Stimulated activated naive CD4-positive, alpha-beta T cell (primary cell): ENCODE results near the gene ABCF3.

Source experiments
- DNase-seq, 6 experiments: peaks; one replicate each; lab custom pipeline; 2025; lab: John Stamatoyannopoulos, UW

Gene ABCF3

DNA sequence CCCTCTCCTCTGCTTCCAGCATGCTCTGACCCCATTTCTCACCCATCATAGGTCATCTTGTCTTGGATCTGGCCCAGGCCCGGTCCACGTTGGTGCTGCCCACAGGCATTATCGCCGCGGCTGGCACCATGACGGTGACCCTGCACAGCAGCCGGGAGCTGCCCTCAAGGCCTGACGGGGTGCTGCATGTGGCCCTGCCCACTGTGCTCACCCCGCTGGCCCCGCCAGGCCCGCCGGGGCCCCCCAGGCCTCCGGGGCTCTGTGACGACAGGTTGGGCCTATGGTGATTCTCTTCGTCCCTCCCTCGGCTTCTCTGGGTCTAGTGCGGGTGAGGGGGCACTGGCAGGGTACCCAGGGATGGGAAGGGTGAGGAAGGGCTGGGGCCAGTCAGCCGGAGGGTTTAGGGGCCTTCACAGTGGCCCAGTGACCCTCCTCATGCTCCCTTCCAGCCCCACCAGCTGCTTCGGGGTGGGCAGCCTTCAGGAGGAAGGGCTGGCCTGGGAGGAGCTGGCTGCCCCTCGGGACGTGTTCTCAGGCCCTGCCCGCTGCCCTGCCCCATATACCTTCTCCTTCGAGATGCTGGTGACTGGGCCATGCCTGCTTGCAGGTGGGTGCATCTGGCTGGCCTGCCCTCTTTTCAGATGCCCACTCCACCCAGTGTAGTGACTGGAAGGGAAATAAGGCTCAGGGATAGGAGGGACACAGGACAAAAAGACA lies 47.3 kb downstream of the ABCF3 start:
- no peak for DNase-seq

DNA sequence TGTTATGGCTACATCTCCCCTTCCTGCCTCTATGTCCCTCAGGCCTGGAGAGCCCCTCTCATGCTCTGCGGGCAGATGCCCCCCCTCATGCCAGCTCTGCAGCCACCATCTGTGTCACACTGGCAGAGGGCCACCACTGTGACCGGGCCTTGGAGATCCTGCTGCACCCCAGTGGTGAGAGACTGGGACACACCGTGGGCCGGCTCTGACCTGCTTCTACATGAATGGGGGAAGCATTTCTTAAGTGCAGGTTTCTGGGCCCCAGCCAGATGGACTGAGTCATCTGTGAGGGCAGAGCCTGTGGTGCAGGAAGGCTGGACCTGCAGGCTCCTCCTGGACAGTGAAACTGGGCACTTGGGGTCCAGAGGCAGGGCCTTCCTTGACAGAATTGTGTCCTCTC lies 48.2 kb downstream of the ABCF3 start:
- DNase-seq, result no peak

DNA sequence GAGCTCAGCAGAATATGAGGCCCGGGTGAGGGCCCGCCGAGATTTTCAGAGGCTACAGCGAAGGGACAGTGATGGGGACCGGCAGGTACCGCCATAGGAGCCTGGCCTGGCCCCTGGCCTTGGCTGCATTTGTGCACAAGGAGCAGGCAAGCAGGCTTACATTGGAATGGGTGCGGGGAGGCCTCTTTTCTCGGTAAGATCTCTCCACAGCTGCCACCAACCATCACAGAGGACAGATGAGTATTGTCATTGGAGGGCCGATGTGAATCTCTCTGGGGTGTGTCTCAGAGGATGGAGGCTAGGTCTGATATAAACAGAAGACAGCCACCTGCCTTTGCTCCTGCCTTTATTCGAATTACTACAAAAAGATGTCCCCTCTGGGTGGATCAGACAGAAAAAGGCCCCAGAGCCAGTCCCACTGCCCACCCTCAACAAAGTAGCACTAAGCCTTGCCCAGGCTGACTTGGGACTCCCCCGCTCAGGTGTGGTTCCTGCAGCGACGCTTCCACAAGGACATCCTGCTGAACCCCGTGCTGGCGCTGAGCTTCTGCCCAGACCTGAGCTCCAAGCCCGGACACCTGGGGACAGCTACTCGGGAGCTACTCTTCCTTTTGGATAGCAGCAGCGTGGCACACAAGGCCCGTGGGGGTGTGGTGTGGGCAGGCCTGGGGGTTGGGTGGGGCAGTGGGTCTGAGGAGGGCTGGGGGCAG lies 48.8 kb downstream of the ABCF3 start:
- DNase-seq, result no peak

DNA sequence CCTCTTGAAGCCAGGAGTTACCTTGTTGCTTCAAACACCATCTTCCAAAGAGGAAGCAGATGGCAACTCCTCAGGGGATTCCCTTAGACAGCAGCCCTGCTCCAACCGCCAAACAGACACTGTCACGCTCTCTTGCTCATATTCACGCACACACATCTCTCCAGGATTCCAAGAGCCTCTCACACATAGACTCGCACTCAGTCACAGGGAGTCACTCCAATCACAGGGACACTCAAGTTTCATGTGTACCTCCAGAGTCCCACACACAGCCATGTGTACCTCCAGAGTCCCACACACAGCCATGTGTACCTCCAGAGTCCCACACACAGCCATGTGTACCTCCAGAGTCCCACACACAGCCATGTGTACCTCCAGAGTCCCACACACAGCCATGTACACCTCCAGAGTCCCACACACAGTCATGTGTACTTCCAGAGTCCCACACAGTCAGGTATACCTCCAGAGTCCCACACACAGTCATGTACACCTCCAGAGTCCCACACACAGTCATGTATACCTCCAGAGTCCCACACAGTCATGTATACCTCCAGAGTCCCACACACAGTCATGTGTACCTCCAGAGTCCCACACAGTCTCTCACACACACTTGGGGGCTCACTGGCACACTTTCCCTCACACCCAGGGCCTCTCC lies 49.5 kb downstream of the ABCF3 start:
- DNase-seq, result no peak

DNA sequence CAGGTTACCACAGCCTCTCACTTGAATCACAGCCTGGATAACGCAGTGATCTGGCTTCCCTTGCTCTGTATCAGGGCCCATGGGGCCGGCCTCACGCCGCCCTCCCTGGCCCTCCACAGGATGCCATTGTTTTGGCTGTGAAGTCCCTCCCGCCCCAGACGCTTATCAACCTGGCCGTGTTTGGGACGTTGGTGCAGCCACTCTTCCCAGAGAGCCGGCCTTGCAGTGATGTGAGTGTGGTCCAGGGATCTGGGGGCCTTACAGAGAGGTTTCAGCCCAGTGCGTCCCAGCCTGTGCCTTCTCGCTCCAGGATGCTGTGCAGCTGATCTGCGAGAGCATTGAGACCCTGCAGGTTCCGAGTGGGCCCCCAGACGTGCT lies 50.0 kb downstream of the ABCF3 start:
- no peak for DNase-seq

DNA sequence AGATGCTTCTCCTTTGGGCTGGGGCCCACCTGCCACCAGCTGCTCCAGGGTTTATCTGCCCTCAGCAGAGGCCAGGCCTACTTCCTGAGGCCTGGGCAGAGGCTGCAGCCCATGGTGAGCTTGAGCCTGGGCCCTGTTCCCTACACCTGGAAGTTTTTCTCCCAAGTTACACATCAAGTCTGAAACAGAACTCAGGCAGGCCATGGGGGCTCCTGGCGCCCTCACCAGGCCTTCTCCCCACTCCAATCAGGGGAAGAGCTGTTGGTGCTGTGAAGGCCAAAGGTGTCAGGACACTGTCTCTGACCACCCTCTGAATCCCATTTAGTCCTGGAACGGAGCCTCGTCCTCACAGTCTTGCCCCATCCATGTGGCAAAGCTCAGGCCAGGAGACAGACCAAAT lies 50.6 kb downstream of the ABCF3 start:
- no peak for DNase-seq

DNA sequence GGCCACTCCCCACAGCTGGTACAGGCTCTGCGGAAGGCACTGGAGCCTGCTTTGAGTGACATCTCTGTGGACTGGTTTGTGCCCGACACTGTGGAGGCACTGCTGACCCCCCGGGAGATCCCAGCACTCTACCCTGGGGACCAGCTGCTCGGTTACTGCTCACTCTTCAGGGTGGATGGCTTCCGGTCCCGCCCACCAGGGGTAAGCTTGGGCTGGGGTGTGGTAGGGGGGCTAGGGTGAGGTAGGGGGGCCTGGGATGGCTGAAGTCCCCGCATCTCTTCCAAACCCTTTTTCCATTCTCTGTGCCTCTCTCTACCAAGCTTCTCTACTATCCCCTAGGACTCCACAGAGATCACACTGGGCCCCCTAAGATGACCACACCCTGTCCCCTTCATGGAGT lies 51.2 kb downstream of the ABCF3 start:
- no peak for DNase-seq

DNA sequence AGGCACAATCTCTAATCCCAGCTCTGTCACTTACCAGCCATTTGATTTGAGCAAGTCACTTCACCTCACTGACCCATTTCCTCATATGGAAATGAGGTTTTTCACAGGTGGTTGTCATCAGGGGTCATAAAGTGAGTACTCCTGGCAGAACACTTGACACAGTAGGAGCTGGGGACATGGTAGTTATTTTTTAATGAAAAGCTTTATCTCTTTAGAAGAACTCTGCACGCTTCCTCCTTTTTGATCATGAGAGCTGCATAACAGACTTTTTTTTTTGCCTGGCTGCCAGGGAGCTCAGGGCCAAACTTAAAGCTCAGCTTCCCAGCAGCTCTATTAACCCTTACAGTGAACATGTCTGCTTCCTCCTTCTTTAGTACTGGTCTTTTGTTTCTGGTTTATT lies 51.8 kb downstream of the ABCF3 start:
- no peak for DNase-seq

DNA sequence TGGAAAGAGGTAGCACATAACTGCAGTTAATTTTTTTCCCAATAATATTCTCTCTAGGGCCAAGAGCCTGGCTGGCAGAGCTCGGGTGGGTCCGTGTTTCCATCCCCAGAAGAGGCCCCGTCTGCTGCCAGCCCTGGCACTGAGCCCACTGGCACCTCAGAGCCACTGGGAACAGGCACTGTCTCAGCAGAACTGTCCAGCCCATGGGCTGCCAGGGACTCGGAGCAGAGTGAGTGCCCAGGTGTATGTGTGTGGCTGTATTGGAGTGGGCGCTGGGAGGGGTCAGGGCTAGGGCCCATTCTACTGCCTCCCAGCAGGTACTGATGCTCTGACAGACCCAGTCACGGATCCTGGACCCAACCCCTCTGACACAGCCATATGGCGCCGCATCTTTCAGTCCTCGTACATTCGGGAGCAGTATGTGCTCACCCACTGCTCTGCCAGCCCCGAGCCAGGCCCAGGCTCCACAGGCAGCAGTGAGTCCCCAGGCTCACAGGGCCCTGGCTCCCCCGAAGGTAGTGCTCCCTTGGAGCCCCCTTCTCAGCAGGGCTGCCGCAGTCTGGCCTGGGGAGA lies 52.3 kb downstream of the ABCF3 start:
- no peak for DNase-seq

DNA sequence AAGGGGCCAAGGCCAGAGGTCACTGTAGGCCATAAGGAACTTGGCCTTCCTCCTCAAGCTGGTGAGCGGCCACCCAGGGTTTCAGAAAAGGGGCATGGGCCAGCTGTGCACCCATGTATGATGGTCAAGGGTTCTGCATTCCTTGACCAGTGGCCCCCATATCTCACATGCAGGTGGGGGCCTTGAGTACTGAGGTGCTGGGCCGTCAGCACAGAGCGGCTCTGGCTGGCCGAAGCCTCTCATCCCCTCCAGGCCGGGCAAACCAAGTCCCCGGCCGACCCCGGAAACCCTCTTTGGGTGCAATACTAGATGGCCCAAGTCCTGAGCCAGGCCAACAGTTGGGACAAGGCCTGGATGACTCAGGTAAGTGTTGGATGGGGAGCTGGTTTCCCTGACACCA lies 53.2 kb downstream of the ABCF3 start:
- no peak for DNase-seq

DNA sequence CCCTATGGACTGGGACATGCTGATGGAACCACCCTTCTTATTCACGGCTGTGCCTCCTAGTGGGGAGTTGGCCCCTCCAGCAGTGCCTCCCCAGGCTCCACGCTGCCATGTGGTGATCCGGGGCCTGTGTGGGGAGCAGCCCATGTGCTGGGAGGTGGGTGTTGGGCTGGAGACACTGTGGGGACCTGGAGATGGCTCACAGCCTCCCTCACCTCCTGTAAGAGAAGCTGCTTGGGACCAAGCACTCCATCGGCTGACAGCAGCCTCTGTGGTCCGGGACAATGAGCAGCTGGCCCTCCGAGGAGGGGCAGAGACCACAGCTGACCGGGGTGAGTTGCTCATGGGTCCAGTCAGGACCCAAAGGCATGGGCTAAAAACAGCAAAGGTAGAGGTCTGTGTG lies 53.7 kb downstream of the ABCF3 start:
- DNase-seq, result no peak

DNA sequence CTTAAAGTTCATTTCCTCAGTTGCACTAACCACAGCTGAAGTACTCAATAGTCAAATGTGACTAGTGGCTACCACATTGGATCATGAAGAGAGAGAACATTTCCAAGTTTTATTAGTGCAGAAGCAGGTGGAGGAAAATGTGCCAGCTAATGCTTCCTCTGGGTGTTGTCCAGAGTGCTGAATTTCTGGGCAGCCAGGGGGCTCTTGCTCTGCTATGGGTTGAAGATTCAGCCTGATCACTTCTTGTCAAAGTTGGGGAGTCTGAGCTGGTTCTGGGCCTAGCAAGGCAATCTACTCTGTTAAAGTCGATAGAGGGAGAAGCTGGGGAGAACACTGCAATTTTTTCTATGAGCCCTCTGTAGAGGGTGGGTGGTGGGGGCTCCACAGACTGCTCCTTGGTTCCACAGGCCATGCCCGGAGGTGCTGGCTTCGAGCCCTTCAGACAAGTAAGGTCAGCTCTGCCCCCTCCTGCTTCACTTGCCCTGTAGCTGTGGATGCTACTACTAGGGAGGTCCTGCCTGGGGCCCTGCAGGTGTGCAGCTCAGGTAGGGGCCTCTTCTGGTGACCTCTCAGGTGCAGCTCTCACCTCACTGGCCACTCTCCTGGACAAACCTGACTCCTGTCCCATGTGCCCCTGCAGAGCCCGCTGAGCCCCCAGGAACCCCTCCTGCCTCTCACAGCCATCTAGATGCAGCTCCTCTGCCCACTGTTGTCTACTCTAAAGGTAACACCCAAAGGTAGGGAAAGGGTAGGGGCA lies 54.6 kb downstream of the ABCF3 start:
- DNase-seq, result peak in 1 of 6 experiments; percentile 6

DNA sequence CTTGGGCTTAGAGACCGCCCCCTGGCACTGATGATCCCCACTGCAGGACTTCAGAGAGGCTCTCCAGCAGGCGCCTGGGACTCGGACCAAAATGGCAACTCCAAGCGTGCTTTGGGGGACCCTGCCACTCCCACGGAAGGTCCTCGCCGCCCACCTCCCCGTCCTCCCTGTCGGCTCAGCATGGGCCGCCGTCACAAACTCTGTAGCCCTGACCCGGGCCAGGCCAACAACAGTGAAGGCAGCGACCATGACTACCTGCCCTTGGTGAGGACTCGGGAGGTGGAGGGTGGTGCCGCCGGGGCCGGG lies 55.1 kb downstream of the ABCF3 start:
- no peak for DNase-seq

DNA sequence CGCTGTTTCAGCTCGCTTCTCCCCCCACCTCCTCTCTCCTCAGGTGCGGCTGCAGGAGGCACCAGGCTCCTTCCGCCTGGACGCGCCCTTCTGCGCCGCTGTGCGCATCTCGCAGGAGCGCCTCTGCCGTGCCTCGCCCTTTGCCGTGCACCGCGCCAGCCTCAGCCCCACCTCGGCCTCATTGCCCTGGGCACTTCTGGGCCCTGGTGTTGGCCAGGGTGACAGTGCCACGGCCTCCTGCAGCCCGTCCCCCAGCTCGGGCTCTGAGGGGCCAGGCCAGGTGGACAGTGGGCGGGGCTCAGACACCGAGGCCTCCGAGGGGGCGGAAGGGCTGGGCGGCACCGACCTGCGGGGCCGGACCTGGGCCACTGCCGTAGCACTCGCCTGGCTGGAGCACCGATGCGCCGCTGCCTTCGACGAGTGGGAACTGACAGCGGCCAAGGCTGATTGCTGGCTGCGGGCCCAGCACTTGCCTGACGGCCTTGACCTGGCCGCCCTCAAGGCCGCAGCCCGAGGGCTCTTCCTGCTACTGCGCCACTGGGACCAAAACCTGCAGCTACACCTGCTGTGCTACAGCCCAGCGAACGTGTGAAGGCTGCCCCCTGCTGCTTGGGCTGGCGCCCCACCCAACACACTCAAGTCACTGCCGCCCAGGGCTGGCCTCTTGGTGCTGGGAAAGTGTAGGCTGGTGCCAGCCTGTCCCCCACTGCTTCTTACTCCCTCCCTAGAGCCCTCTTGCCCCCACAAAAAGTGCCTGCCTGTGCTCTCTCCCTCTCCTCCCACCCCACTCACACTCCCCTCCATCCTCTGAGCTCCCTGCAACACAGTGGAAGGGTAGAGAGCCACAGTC lies 55.7 kb downstream of the ABCF3 start:
- peak in 1 of 6 experiments; percentile 7 for DNase-seq

DNA sequence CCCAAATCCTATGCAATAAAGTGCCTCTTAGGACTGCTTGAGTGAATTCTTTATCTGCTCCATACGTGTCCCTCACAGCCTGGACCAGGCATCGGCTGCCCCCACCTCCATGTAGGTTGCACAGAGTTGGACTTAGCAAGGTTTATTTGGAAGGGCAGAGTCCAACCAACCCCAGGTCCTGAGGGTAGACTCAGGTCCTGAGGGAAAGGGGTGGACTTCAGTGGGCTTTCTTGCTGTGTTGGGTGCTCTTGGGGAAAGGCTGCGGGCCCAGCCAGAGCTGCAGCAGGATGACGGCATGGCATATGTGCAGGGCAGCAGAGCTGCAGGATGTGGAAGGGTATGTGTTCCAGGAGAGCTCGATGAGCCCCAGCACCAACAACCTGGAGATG lies 56.3 kb downstream of the ABCF3 start:
- DNase-seq, result no peak
